ENCODE measurements around the gene HES1. TPM values are rescaled to one million over a fixed set of nuclear protein-coding genes. Genes with fewer than 3 reads are reported as not detected.
A peak's percentile ranks its signal among the peaks of the same experiment; 100 is the strongest.

The HES1 gene
- total and polyA plus RNA-seq, 9 of the 15 experiments (the other 6 are each of a cell fraction or from before 2014, with no cell fraction given) = 3.4 to 37.0 (median 19.3) TPM

DNA sequence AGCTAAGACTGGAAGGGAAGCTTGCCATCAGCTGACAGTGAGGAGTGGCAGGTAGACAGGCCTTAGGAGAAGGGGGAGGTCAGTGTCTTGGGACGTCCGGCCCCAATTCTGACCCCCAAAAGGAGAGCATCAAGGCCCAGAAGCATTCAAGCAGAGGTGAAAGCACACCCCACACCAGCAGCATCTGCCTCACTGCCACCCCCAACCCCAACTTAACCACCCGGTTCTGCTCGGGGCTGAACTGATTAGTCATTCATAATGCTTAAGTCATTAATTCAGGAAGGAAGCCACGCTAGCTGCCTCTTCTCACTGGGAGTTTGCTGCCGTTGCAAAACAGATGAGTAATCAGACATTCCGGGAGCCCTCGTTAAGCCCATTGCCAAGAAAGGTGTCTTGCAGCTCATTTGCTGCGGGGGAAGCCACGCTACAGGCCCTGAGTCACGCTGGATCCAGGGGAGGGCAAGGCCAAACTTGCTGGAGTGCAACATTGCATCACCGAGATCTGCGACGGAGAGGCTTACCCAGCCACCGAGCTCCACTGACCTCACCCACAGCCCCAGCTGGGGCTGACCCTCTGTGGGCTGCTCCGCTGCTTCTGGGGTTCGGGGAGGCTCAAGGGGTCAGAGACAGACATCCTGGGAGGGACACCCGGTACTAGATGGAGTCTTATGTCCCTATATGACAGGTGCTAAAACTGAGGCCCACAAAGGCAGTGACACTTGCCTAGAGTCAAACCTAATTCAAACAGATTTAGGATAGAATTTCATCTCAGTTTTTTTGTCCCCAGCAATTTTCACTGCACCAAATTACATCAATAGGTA lies 46.4 kb upstream of the HES1 start (continued):
- peak; percentile 66 for TF ChIP-seq MEF2D (tag; conservative IDR thresholded peaks at IDR 0.05; ENCODE audit: low read depth)
- TF ChIP-seq, protein P1, sequence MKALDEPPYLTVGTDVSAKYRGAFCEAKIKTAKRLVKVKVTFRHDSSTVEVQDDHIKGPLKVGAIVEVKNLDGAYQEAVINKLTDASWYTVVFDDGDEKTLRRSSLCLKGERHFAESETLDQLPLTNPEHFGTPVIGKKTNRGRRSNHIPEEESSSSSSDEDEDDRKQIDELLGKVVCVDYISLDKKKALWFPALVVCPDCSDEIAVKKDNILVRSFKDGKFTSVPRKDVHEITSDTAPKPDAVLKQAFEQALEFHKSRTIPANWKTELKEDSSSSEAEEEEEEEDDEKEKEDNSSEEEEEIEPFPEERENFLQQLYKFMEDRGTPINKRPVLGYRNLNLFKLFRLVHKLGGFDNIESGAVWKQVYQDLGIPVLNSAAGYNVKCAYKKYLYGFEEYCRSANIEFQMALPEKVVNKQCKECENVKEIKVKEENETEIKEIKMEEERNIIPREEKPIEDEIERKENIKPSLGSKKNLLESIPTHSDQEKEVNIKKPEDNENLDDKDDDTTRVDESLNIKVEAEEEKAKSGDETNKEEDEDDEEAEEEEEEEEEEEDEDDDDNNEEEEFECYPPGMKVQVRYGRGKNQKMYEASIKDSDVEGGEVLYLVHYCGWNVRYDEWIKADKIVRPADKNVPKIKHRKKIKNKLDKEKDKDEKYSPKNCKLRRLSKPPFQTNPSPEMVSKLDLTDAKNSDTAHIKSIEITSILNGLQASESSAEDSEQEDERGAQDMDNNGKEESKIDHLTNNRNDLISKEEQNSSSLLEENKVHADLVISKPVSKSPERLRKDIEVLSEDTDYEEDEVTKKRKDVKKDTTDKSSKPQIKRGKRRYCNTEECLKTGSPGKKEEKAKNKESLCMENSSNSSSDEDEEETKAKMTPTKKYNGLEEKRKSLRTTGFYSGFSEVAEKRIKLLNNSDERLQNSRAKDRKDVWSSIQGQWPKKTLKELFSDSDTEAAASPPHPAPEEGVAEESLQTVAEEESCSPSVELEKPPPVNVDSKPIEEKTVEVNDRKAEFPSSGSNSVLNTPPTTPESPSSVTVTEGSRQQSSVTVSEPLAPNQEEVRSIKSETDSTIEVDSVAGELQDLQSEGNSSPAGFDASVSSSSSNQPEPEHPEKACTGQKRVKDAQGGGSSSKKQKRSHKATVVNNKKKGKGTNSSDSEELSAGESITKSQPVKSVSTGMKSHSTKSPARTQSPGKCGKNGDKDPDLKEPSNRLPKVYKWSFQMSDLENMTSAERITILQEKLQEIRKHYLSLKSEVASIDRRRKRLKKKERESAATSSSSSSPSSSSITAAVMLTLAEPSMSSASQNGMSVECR (CRISPR knock-in tag; IDR thresholded peaks at IDR 0.05) = peak; percentile 40; the same call in 1 of the 2 replicates
- TF ChIP-seq DIDO1 (tag; IDR thresholded peaks at IDR 0.05; ENCODE audit: low read depth) = no peak
- no peak for TF ChIP-seq ZSCAN29 (IDR thresholded peaks at IDR 0.05)
- no peak for TF ChIP-seq KDM5B (IDR thresholded peaks at IDR 0.05; ENCODE audit: insufficient replicate concordance, low read depth, low read length)
- TF ChIP-seq ZNF444 (CRISPR knock-in tag; IDR thresholded peaks at IDR 0.05) = no peak
- no peak for TF ChIP-seq FOXK1 (CRISPR knock-in tag; IDR thresholded peaks at IDR 0.05; ENCODE audit: borderline replicate concordance)
- no peak for TF ChIP-seq CBFB (CRISPR knock-in tag; IDR thresholded peaks at IDR 0.05)
- TF ChIP-seq, protein P2, sequence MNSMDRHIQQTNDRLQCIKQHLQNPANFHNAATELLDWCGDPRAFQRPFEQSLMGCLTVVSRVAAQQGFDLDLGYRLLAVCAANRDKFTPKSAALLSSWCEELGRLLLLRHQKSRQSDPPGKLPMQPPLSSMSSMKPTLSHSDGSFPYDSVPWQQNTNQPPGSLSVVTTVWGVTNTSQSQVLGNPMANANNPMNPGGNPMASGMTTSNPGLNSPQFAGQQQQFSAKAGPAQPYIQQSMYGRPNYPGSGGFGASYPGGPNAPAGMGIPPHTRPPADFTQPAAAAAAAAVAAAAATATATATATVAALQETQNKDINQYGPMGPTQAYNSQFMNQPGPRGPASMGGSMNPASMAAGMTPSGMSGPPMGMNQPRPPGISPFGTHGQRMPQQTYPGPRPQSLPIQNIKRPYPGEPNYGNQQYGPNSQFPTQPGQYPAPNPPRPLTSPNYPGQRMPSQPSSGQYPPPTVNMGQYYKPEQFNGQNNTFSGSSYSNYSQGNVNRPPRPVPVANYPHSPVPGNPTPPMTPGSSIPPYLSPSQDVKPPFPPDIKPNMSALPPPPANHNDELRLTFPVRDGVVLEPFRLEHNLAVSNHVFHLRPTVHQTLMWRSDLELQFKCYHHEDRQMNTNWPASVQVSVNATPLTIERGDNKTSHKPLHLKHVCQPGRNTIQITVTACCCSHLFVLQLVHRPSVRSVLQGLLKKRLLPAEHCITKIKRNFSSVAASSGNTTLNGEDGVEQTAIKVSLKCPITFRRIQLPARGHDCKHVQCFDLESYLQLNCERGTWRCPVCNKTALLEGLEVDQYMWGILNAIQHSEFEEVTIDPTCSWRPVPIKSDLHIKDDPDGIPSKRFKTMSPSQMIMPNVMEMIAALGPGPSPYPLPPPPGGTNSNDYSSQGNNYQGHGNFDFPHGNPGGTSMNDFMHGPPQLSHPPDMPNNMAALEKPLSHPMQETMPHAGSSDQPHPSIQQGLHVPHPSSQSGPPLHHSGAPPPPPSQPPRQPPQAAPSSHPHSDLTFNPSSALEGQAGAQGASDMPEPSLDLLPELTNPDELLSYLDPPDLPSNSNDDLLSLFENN (IDR thresholded peaks at IDR 0.05; ENCODE audit: low read depth in 2 of 2, low read length in 2 of 2) = 0 out of 4 replicates have a peak, but pooled peaks of 1 of the 2 experiments have one; percentile 44
- no peak for TF ChIP-seq NR2C2 (CRISPR knock-in tag; IDR thresholded peaks at IDR 0.05)
- peak; percentile 88 for TF ChIP-seq NR2C2 (tag; IDR thresholded peaks at IDR 0.05)
- TF ChIP-seq NCOA4 (IDR thresholded peaks at IDR 0.05; ENCODE audit: partially characterized antibody) = no peak
- TF ChIP-seq EP400 (IDR thresholded peaks at IDR 0.05) = peak; percentile 95
- no peak for TF ChIP-seq NUFIP1 (IDR thresholded peaks at IDR 0.05; ENCODE audit: partially characterized antibody)
- TF ChIP-seq NBN (IDR thresholded peaks at IDR 0.05; ENCODE audit: low read depth) = peak; percentile 94
- TF ChIP-seq, protein P3, sequence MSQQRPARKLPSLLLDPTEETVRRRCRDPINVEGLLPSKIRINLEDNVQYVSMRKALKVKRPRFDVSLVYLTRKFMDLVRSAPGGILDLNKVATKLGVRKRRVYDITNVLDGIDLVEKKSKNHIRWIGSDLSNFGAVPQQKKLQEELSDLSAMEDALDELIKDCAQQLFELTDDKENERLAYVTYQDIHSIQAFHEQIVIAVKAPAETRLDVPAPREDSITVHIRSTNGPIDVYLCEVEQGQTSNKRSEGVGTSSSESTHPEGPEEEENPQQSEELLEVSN (IDR thresholded peaks at IDR 0.05; ENCODE audit: borderline replicate concordance in 1 of 2, extremely low read depth in 1 of 2, insufficient read depth in 1 of 2, insufficient read length in 1 of 2, low read depth in 1 of 2, low read length in 1 of 2, poor library complexity in 1 of 2, severe bottlenecking in 1 of 2) = peak; percentile 85
- TF ChIP-seq, protein P4, sequence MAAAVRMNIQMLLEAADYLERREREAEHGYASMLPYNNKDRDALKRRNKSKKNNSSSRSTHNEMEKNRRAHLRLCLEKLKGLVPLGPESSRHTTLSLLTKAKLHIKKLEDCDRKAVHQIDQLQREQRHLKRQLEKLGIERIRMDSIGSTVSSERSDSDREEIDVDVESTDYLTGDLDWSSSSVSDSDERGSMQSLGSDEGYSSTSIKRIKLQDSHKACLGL (CRISPR knock-in tag; IDR thresholded peaks at IDR 0.05; ENCODE audit: borderline replicate concordance, poor library complexity, severe bottlenecking) = no peak
